GM12878 (cell line): Measurements from ENCODE around the gene AMT.

Experiments
- CBX5 ChIP-seq: sonication (generic); IDR thresholded peaks from 2 replicates; pipeline ENCODE4 v1.6.1; 2016; ENCODE audit warnings: low read depth, moderate library complexity, mild to moderate bottlenecking, inconsistent platforms
- CUX1 ChIP-seq: IDR thresholded peaks from 2 replicates; pipeline ENCODE4 v1.6.1; 2012; ENCODE audit warnings: improper control_type of control experiment, low read depth, low read length; ENCODE audit not compliant: insufficient replicate concordance
- EZH2 ChIP-seq: IDR thresholded peaks from 2 replicates; pipeline ENCODE4 v1.6.1; 2012; ENCODE audit warnings: low read depth, mild to moderate bottlenecking, control low read depth, inconsistent platforms, low read length, borderline replicate concordance; ENCODE audit not compliant: control insufficient read depth
- JUND ChIP-seq: IDR thresholded peaks from 2 replicates; pipeline ENCODE4 v1.6.1; 2012; ENCODE audit warnings: low read depth, mild to moderate bottlenecking, low read length, improper control_type of control experiment, moderate library complexity
- LARP7 ChIP-seq: fragments of 450-650 bp; IDR thresholded peaks from 2 replicates; pipeline ENCODE4 v1.6.1; 2017; ENCODE audit warnings: mild to moderate bottlenecking
- NFIC ChIP-seq: IDR thresholded peaks from 2 replicates; pipeline ENCODE4 v1.6.1; 2012; ENCODE audit warnings: low read depth, mild to moderate bottlenecking, inconsistent platforms, low read length, moderate library complexity
- POLR2A ChIP-seq: IDR thresholded peaks from 2 replicates; pipeline ENCODE4 v1.6.1; 2011; ENCODE audit warnings: low read depth, mild to moderate bottlenecking, low read length
- POLR2AphosphoS5 ChIP-seq: IDR thresholded peaks from 2 replicates; pipeline ENCODE4 v1.6.1; 2011; ENCODE audit warnings: mild to moderate bottlenecking, low read length, inconsistent platforms
- SIN3A ChIP-seq: IDR thresholded peaks from 2 replicates; pipeline ENCODE4 v1.6.1; 2012; ENCODE audit warnings: low read depth, low read length, improper control_type of control experiment
- TF ChIP-seq, protein P1 (sequence below), 3 experiments: IDR thresholded peaks in 2 of 3; conservative IDR thresholded peaks in 1 of 3; 2 replicates each; pipeline ENCODE4 v1.5.1; 2011; ENCODE audit warnings: low read depth in 3 of 3, low read length in 3 of 3, mild to moderate bottlenecking in 3 of 3, control low read depth in 2 of 3, moderate library complexity in 2 of 3, inconsistent platforms in 1 of 3, mixed read lengths in 1 of 3; ENCODE audit not compliant: control insufficient read depth in 2 of 3, insufficient read depth in 1 of 3; ENCODE audit errors: extremely low read depth in 1 of 3
- TF ChIP-seq, protein P2 (sequence below): fragments of 450-650 bp; IDR thresholded peaks from 2 replicates; pipeline ENCODE4 v1.6.1; 2016; ENCODE audit warnings: mild to moderate bottlenecking, moderate library complexity, borderline replicate concordance
- TF ChIP-seq, protein P3 (sequence below): IDR thresholded peaks from 2 replicates; pipeline ENCODE4 v1.6.1; 2012; ENCODE audit warnings: low read depth, low read length, improper control_type of control experiment

DNA sequence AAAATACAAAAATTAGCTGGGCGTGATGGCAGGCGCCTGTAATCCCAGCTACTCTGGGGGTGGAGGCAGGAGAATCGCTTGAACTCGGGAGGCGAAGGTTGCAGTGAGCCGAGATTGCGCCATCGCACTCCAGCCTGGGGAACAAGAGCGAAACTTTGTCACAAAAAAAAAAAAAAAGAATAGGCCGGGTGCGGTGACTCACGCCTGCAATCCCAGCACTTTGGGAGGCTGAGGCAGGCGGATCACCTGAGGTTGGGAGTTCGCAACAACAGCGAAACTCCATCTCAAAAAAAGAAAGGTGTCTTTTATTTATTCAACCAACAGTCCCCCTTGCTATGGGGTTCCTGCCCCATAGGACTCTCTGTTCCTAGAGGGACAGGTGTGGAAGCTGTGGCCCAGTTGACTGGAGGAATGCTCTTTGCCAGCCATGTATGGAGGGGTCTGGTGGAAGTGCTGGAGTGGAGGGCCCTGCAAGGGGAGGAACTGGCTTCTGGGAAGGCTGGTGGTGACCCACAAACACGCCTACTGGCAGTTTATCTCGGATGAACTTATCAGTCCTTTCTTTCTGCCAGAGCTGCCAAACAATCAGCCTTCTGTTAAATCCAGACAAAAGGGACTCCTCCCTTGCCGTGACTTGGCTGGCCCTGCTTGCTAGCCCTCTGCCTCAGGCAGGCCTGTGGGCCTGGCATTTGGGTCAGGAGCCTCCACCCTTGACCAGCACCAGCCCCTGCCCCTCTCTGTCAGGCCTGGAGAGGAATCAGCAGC lies 43.2 kb upstream of the AMT start:
- TF ChIP-seq, protein P1, sequence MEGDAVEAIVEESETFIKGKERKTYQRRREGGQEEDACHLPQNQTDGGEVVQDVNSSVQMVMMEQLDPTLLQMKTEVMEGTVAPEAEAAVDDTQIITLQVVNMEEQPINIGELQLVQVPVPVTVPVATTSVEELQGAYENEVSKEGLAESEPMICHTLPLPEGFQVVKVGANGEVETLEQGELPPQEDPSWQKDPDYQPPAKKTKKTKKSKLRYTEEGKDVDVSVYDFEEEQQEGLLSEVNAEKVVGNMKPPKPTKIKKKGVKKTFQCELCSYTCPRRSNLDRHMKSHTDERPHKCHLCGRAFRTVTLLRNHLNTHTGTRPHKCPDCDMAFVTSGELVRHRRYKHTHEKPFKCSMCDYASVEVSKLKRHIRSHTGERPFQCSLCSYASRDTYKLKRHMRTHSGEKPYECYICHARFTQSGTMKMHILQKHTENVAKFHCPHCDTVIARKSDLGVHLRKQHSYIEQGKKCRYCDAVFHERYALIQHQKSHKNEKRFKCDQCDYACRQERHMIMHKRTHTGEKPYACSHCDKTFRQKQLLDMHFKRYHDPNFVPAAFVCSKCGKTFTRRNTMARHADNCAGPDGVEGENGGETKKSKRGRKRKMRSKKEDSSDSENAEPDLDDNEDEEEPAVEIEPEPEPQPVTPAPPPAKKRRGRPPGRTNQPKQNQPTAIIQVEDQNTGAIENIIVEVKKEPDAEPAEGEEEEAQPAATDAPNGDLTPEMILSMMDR (IDR thresholded peaks at IDR 0.05 in 2 of 3, conservative IDR thresholded peaks at IDR 0.05 in 1 of 3; ENCODE audit: control insufficient read depth in 2 of 3, extremely low read depth in 1 of 3, insufficient read depth in 1 of 3, low read depth in 3 of 3, low read length in 3 of 3) = no peak
- TF ChIP-seq CUX1 = no peak
- TF ChIP-seq POLR2A = no peak
- TF ChIP-seq, protein P2, sequence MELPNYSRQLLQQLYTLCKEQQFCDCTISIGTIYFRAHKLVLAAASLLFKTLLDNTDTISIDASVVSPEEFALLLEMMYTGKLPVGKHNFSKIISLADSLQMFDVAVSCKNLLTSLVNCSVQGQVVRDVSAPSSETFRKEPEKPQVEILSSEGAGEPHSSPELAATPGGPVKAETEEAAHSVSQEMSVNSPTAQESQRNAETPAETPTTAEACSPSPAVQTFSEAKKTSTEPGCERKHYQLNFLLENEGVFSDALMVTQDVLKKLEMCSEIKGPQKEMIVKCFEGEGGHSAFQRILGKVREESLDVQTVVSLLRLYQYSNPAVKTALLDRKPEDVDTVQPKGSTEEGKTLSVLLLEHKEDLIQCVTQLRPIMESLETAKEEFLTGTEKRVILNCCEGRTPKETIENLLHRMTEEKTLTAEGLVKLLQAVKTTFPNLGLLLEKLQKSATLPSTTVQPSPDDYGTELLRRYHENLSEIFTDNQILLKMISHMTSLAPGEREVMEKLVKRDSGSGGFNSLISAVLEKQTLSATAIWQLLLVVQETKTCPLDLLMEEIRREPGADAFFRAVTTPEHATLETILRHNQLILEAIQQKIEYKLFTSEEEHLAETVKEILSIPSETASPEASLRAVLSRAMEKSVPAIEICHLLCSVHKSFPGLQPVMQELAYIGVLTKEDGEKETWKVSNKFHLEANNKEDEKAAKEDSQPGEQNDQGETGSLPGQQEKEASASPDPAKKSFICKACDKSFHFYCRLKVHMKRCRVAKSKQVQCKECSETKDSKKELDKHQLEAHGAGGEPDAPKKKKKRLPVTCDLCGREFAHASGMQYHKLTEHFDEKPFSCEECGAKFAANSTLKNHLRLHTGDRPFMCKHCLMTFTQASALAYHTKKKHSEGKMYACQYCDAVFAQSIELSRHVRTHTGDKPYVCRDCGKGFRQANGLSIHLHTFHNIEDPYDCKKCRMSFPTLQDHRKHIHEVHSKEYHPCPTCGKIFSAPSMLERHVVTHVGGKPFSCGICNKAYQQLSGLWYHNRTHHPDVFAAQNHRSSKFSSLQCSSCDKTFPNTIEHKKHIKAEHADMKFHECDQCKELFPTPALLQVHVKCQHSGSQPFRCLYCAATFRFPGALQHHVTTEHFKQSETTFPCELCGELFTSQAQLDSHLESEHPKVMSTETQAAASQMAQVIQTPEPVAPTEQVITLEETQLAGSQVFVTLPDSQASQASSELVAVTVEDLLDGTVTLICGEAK = no peak
- TF ChIP-seq EZH2 = no peak
- TF ChIP-seq, protein P3, sequence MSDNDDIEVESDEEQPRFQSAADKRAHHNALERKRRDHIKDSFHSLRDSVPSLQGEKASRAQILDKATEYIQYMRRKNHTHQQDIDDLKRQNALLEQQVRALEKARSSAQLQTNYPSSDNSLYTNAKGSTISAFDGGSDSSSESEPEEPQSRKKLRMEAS = no peak
- no peak for TF ChIP-seq LARP7
- no peak for TF ChIP-seq JUND
- TF ChIP-seq CBX5 = no peak
- no peak for TF ChIP-seq POLR2AphosphoS5
- TF ChIP-seq SIN3A = no peak
- no peak for TF ChIP-seq NFIC
